ENCODE results near the gene EXOC1.

Gene EXOC1

DNA sequence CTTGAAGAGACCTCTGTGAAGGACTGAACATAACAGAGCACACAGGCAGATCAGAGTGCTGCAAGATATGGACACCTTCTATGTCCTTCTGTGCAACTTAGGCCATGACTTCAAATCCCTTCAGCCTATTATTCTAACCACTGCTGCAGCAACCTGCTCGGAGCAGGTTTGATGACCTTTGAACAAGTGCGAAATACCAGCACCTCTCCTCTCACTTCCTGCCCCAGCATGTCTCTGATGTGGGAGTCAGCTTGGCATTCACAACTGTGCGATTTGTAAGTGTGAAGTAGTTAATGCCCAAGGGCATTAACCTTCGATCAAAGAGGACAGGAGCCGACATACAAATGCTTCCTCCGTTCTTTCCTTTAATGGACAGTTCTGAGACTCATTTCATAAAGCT is 1.6 kb upstream of the EXOC1 start:
- DNase-seq (ENCODE audit: low read depth, low spot score) = no peak

- no peak for DNase-seq (ENCODE audit: low read depth, low spot score)
Observed at GRCh38 chr4:55854129-55854528, 681 bp downstream of the EXOC1 start.

- no peak for DNase-seq (ENCODE audit: low read depth, low spot score)
Observed at GRCh38 chr4:55857586-55857985, 4.1 kb downstream of the EXOC1 start.

- no peak for DNase-seq (ENCODE audit: low read depth, low spot score)
Observed at GRCh38 chr4:55859711-55860110, 6.3 kb downstream of the EXOC1 start.

GRCh38 chr4:55864577-55865223 is 11.3 kb downstream of the EXOC1 start:
- DNase-seq (ENCODE audit: low read depth, low spot score) = no peak

GRCh38 chr4:55865228-55865806 is 11.9 kb downstream of the EXOC1 start:
- DNase-seq (ENCODE audit: low read depth, low spot score) = no peak

- DNase-seq (ENCODE audit: low read depth, low spot score) = peak; percentile 66
Observed at GRCh38 chr4:55866290-55866907, 13.0 kb downstream of the EXOC1 start.

- DNase-seq (ENCODE audit: low read depth, low spot score) = no peak
Observed at GRCh38 chr4:55866973-55867574, 13.6 kb downstream of the EXOC1 start.

GRCh38 chr4:55868581-55869090 is 15.2 kb downstream of the EXOC1 start:
- no peak for DNase-seq (ENCODE audit: low read depth, low spot score)

DNA sequence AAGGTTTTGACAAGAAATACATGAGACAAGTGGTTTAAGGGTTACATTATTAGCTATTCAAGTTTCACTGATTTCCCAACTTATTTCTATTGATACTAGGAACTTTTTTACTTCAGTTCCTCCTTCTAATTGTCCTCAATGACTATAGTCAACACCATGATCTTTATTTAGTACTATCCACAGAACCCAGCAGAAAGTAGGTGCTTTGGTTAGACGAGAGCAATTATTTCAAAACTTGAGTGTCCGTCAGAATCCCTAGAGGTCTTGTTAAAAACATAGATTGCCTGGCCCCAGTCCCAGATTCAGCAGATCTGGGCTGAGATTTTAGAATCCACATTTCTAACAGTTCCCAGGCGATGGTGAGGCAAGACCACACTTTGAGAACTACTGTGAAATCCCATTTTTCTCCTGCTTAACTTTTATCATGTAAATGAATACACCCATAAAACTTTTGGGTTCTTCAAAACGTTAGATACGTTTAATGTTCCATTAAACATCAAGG is 17.9 kb downstream of the EXOC1 start:
- DNase-seq (ENCODE audit: low read depth, low spot score) = no peak

DNA sequence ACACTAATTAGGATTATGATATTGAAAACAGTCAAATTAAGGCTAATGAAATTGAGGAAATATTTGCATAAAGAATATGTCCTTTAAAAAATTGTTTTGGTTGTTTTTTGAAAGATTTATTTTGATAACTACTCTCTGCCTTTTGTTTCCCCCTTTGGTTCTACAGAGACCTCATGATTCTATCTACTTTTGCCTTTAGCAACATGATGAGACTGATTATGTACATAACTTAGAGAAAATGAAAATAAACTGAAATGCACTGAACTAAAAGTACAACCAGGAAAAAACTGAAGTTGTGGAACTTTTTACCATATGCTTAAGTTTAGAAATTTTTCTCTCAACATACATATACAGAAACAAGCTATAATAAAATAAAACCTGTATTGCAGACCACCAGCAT is 21.4 kb downstream of the EXOC1 start:
- no peak for DNase-seq (ENCODE audit: low read depth, low spot score)

GRCh38 chr4:55876387-55876786 is 22.9 kb downstream of the EXOC1 start:
- DNase-seq (ENCODE audit: low read depth, low spot score) = no peak

- no peak for DNase-seq (ENCODE audit: low read depth, low spot score)
Observed at GRCh38 chr4:55879224-55879623, 25.8 kb downstream of the EXOC1 start.

GRCh38 chr4:55880652-55881280 is 27.3 kb downstream of the EXOC1 start:
- no peak for DNase-seq (ENCODE audit: low read depth, low spot score)

GRCh38 chr4:55884093-55884850 is 30.8 kb downstream of the EXOC1 start:
- no peak for DNase-seq (ENCODE audit: low read depth, low spot score)

GRCh38 chr4:55884851-55885219 is 31.4 kb downstream of the EXOC1 start:
- no peak for DNase-seq (ENCODE audit: low read depth, low spot score)

DNA sequence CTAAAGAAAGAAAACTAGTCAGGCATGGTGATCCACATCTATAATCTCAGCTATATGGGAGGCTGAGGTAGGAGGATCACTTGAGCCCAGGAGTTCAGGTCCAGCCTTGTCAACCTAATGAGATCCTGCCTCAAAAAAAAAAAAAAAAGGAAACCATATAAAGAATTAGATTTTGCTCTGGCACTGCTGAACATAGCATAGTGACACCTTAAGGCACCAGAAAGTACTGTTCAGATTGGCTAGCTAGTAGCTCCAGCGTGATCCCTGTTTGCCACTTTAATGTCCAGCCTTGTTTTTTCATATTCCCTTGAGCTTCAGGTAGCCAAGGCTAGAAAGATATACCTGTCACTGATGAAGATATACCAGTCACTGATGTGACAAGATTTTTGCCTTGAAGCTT is 34.1 kb downstream of the EXOC1 start:
- DNase-seq (ENCODE audit: low read depth, low spot score) = no peak

- no peak for DNase-seq (ENCODE audit: low read depth, low spot score)
Observed at GRCh38 chr4:55892156-55892555, 38.7 kb downstream of the EXOC1 start.

GRCh38 chr4:55896622-55897021 is 43.2 kb downstream of the EXOC1 start:
- no peak for DNase-seq (ENCODE audit: low read depth, low spot score)

DNA sequence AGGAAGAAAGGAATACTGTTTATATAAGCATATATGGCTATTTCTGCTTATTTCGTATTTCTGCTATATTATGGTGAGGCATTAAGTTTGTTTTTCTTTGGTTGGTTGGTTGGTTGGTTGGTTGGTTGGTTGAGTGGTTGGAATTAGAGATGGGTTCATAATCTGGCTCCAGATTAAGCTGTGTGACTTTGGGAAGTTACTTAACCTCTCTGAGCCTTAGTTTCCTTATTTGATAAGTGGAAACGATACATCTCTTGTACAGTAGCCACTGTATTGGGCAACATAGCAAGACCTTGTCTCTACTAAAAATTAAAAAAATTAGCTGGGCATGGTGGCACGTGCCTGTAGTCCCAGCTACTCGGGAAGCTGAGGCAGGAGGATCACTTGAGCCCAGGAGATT is 49.2 kb downstream of the EXOC1 start:
- DNase-seq (ENCODE audit: low read depth, low spot score) = no peak

GRCh38 chr4:55903577-55903976 is 50.1 kb downstream of the EXOC1 start:
- no peak for DNase-seq (ENCODE audit: low read depth, low spot score)
